GM12878 (cell line): Measurements from ENCODE around the gene PDGFB. TPM values are rescaled to one million over a fixed set of nuclear protein-coding genes. Genes with fewer than 3 reads are reported as not detected.

Experiments
- ATAC-seq: fragments of 200-7000 bp; cut with Tn5 transposase; 3 replicates; pipeline ENCODE4 v1.9.1; 2020; ENCODE audit warnings: mild to moderate bottlenecking, moderate library complexity
- BruUV-seq: library from RNA; stranded (reverse); fragments of 400-500 nt; replicated peaks from 2 replicates; lab custom pipeline; 2021; lab: Mats Ljungman, UMichigan
- CTCF ChIA-PET: fragments of 300-600 bp; sonication (Branson Sonifier 250); formaldehyde crosslinking; extraction: SDS; loops from one replicate; lab custom pipeline; 2021; ENCODE audit warnings: inconsistent platforms; lab: Yijun Ruan, JAX
- POLR2A ChIA-PET: fragments of 350-600 bp; formaldehyde crosslinking; extraction: SDS; loops from one replicate; lab custom pipeline; 2021; ENCODE audit warnings: inconsistent platforms; lab: Charles Lee
- RAD21 ChIA-PET: fragments of 300-600 bp; sonication (Branson Sonifier 250); formaldehyde crosslinking; loops from one replicate; lab custom pipeline; 2023; ENCODE audit warnings: antibody characterized with exemption; ENCODE audit not compliant: unreplicated experiment; lab: Charles Lee
- SMC1A ChIA-PET: fragments of 300-600 bp; sonication (Branson Sonifier 250); formaldehyde crosslinking; loops from one replicate; lab custom pipeline; 2023; ENCODE audit not compliant: unreplicated experiment, uncharacterized antibody; lab: Charles Lee
- DNase-seq: peaks from one replicate; pipeline ENCODE4 v3.0.0-alpha.2; 2011; ENCODE audit warnings: low read depth, low spot score
- FAIRE-seq: peaks from 3 replicates; lab custom pipeline; 2011; peaks lifted over from hg19 to GRCh38; lab: Jason Lieb, UNC
- H2AFZ ChIP-seq: 2 replicates; pipeline ENCODE4 v1.6.0; 2011; ENCODE audit warnings: low read depth, low read length, control low read depth; ENCODE audit not compliant: control insufficient read depth
- H3K27ac ChIP-seq: 2 replicates; pipeline ENCODE4 v1.5.1; 2011; ENCODE audit warnings: control low read depth; ENCODE audit not compliant: control insufficient read depth, insufficient read depth
- H3K27me3 ChIP-seq, 2 experiments: replicated peaks in 1 of 2; 2 replicates each; pipeline versions ENCODE4 v1.6.0 to v1.6.1; 2011; ENCODE audit warnings: low read length in 1 of 2; ENCODE audit not compliant: control insufficient read depth in 2 of 2, insufficient read depth in 2 of 2
- H3K36me3 ChIP-seq, 2 experiments: 2 replicates each; pipeline ENCODE4 v1.5.1; 2011; ENCODE audit warnings: low read length in 1 of 2; ENCODE audit not compliant: control insufficient read depth in 2 of 2, insufficient read depth in 2 of 2
- H3K4me1 ChIP-seq: 2 replicates; pipeline ENCODE4 v1.6.1; 2011; ENCODE audit warnings: mild to moderate bottlenecking, low read length, moderate library complexity, mixed read lengths; ENCODE audit not compliant: control insufficient read depth, insufficient read depth
- H3K4me2 ChIP-seq: 2 replicates; pipeline ENCODE4 v1.6.0; 2011; ENCODE audit warnings: control low read depth; ENCODE audit not compliant: control insufficient read depth, insufficient read depth
- H3K4me3 ChIP-seq: fragments of 200-600 bp; sonication (generic); 2 replicates; pipeline ENCODE4 v1.5.1; 2016
- H3K79me2 ChIP-seq: 2 replicates; pipeline ENCODE4 v1.6.0; 2011; ENCODE audit warnings: low read length; ENCODE audit not compliant: control insufficient read depth, insufficient read depth
- H3K9ac ChIP-seq: 2 replicates; pipeline ENCODE4 v1.8.0; 2011; ENCODE audit warnings: low read length, control low read depth, mixed read lengths; ENCODE audit not compliant: control insufficient read depth, insufficient read depth
- H3K9me3 ChIP-seq: replicated peaks from 3 replicates; pipeline ENCODE4 v1.5.1; 2011; ENCODE audit warnings: mild to moderate bottlenecking, low read length; ENCODE audit not compliant: control insufficient read depth, insufficient read depth
- H4K20me1 ChIP-seq: 2 replicates; pipeline ENCODE4 v1.6.0; 2011; ENCODE audit not compliant: control insufficient read depth, insufficient read depth
- CBX5 ChIP-seq: sonication (generic); IDR thresholded peaks from 2 replicates; pipeline ENCODE4 v1.6.1; 2016; ENCODE audit warnings: low read depth, moderate library complexity, mild to moderate bottlenecking, inconsistent platforms
- EED ChIP-seq: sonication (generic); IDR thresholded peaks from 2 replicates; pipeline ENCODE4 v1.6.1; 2016; ENCODE audit warnings: antibody characterized with exemption, low read depth
- MLLT1 ChIP-seq: fragments of 450-650 bp; IDR thresholded peaks from 2 replicates; pipeline ENCODE4 v1.6.1; 2016; ENCODE audit warnings: mild to moderate bottlenecking
- PBX3 ChIP-seq: IDR thresholded peaks from 2 replicates; pipeline ENCODE4 v1.6.1; 2011; ENCODE audit warnings: mild to moderate bottlenecking, low read depth, low read length, moderate library complexity; ENCODE audit not compliant: insufficient replicate concordance
- WRNIP1 ChIP-seq: IDR thresholded peaks from 2 replicates; pipeline ENCODE4 v1.6.1; 2011; ENCODE audit warnings: low read depth, low read length, improper control_type of control experiment, borderline replicate concordance
- WGBS: methylation state at CpG from one replicate; pipeline ENCODE4 v1.1.6; 2016; ENCODE audit warnings: low lambda C conversion rate; ENCODE audit not compliant: insufficient replicate concordance, insufficient coverage; ENCODE audit errors: missing lambda C conversion rate; 5-methylcytosine and 5-hydroxymethylcytosine counted together
- in situ Hi-C: fragments of 300-500 bp; cut with MboI; formaldehyde crosslinking; loops from 9 replicates; pipeline ENCODE4 v1.14.3; 2018; ENCODE audit warnings: mixed read lengths
- intact Hi-C: fragments of 100-400 bp; cut with micrococcal nuclease; formaldehyde crosslinking; loops from one replicate; pipeline ENCODE4 v1.14.2; 2022; ENCODE audit not compliant: unreplicated experiment
- polyA plus RNA-seq, 11 experiments: library from polyadenylated mRNA; depleted of rRNA in 4 of 11; unstranded in 6 of 11; stranded (reverse) in 5 of 11; fragments of >200 nt; fragmentation: Nextera tagmentation in 4 of 11; fragmentation: Illumina TruSeq in 1 of 11; extraction: Ambion mirVana in 4 of 11; extraction: Trizol in 1 of 11; gene quantifications; 1 replicate in 1 of 11; 2 replicates in 10 of 11; pipeline versions ENCODE4 v1.2.1 to v1.2.3, GENCODE V29; 2011 to 2016; ENCODE audit warnings: inconsistent platforms in 2 of 11, missing spikeins in 2 of 11, low read depth in 1 of 11
- total RNA-seq, 4 experiments: library from RNA; depleted of rRNA in 3 of 4; stranded (reverse); fragments of >200 nt in 3 of 4; fragmentation: Illumina TruSeq in 1 of 4; extraction: Trizol in 1 of 4; gene quantifications; 2 replicates each; pipeline versions ENCODE4 v1.2.1 to v1.2.3, GENCODE V29; 2013 to 2021

The PDGFB gene
- total and polyA plus RNA-seq, 10 of the 15 experiments (the other 5 are each of a cell fraction or from before 2014, with no cell fraction given): 0.13 to 1.1 (median 0.56) TPM; not detected in 1

- intact Hi-C loops: no loop called here
- RAD21 ChIA-PET: interaction anchor here (1.3 kb wide), 1 partner anchor 120 kb away, joined by 8 read pairs; no protein-coding TSS in a partner anchor
- H3K36me3 ChIP-seq: no peaks in the 10 kb centered on the region
- no peak overlapping the region for H3K4me3 ChIP-seq
- TF ChIP-seq PBX3 (no peak), CBX5 (no peak), EED (0 out of 2 replicates have a peak, but pooled peaks have one; percentile 6), MLLT1 (no peak), WRNIP1 (no peak)
- H3K79me2 ChIP-seq: no peaks in the 10 kb centered on the region
- BruUV-seq: no TSS peak
- H3K4me1 ChIP-seq: peaks cover 11% of the 10 kb centered on the region
- H3K9me3 ChIP-seq: no peaks in the 10 kb centered on the region
- H3K27ac ChIP-seq: no peak overlapping the region
- no peak for DNase-seq
- POLR2A ChIA-PET: interaction anchor here (0.5 kb wide), 1 partner anchor 85 kb away, joined by 3 read pairs; no protein-coding TSS in a partner anchor
- no peak overlapping the region for H3K4me2 ChIP-seq
- no peaks in the 10 kb centered on the region for H4K20me1 ChIP-seq
- CTCF ChIA-PET: interaction anchor here (0.8 to 1.7 kb wide), 4 partner anchors 9 to 119 kb away, joined by 3 to 6 read pairs (median 4); no protein-coding TSS in a partner anchor
- in situ Hi-C loops: no loop called here
- 49% methylated on average over 17 of the region's 17 CpGs for WGBS
- H3K9ac ChIP-seq: no peak overlapping the region
- H2AFZ ChIP-seq: no peak overlapping the region
- no peak for FAIRE-seq
- SMC1A ChIA-PET: interaction anchor here (1.2 kb wide), 1 partner anchor 9 kb away, joined by 3 read pairs; no protein-coding TSS in a partner anchor
- peak; percentile 80 for ATAC-seq
- no peaks in the 10 kb centered on the region for H3K27me3 ChIP-seq
Measured at GRCh38 chr22:39290724-39291161, 46.0 kb upstream of the PDGFB start.
